Calu3 (cell line): ENCODE results near the gene CLCF1. TPM values are rescaled to one million over a fixed set of nuclear protein-coding genes. Genes with fewer than 3 reads are reported as not detected.
A peak's percentile ranks its signal among the peaks of the same experiment; 100 is the strongest.

ENCODE experiments used
- BruUV-seq: library from RNA; stranded (reverse); fragments of 400-500 nt; replicated peaks from 2 replicates; lab custom pipeline; 2021; lab: Mats Ljungman, UMichigan
- CTCF ChIA-PET: fragments of 300-600 bp; sonication (Branson Sonifier 250); formaldehyde crosslinking; loops from one replicate; lab custom pipeline; 2022; ENCODE audit warnings: antibody characterized with exemption; lab: Charles Lee
- DNase-seq: peaks from one replicate; pipeline ENCODE4 v3.0.0; 2022
- H3K27ac Mint-ChIP-seq: one replicate; pipeline ENCODE4 v1.8.0; 2022; ENCODE audit warnings: mixed read lengths; ENCODE audit not compliant: unreplicated experiment
- H3K27me3 Mint-ChIP-seq: one replicate; pipeline ENCODE4 v1.8.0; 2022; ENCODE audit warnings: mixed read lengths; ENCODE audit not compliant: unreplicated experiment
- H3K36me3 Mint-ChIP-seq: one replicate; pipeline ENCODE4 v1.8.0; 2022; ENCODE audit warnings: mild to moderate bottlenecking, moderate library complexity, mixed read lengths; ENCODE audit not compliant: insufficient read depth, unreplicated experiment
- H3K4me1 Mint-ChIP-seq: one replicate; pipeline ENCODE4 v1.8.0; 2022; ENCODE audit warnings: mild to moderate bottlenecking, low read depth, mixed read lengths; ENCODE audit not compliant: unreplicated experiment
- H3K4me3 Mint-ChIP-seq: one replicate; pipeline ENCODE4 v1.8.0; 2022; ENCODE audit warnings: mild to moderate bottlenecking, low read depth, moderate library complexity, mixed read lengths; ENCODE audit not compliant: unreplicated experiment
- H3K9me3 Mint-ChIP-seq: one replicate; pipeline ENCODE4 v1.8.0; 2022; ENCODE audit warnings: low read depth, mixed read lengths; ENCODE audit not compliant: unreplicated experiment
- intact Hi-C: fragments of 100-400 bp; cut with micrococcal nuclease; formaldehyde crosslinking; loops from one replicate; pipeline ENCODE4 v1.10.0; 2022; ENCODE audit not compliant: unreplicated experiment
- total RNA-seq: library from RNA; stranded (reverse); gene quantifications from 2 replicates; pipeline ENCODE4 v1.2.3, GENCODE V29; 2022
- TF ChIP-seq, protein P1 (sequence below): fragments of 200-600 bp; IDR thresholded peaks from one replicate; pipeline ENCODE4 v1.8.0; 2022; ENCODE audit warnings: antibody characterized with exemption; ENCODE audit not compliant: unreplicated experiment

The CLCF1 gene
- total RNA-seq, 1 experiment from 2014 or later = 7.5 TPM

DNA sequence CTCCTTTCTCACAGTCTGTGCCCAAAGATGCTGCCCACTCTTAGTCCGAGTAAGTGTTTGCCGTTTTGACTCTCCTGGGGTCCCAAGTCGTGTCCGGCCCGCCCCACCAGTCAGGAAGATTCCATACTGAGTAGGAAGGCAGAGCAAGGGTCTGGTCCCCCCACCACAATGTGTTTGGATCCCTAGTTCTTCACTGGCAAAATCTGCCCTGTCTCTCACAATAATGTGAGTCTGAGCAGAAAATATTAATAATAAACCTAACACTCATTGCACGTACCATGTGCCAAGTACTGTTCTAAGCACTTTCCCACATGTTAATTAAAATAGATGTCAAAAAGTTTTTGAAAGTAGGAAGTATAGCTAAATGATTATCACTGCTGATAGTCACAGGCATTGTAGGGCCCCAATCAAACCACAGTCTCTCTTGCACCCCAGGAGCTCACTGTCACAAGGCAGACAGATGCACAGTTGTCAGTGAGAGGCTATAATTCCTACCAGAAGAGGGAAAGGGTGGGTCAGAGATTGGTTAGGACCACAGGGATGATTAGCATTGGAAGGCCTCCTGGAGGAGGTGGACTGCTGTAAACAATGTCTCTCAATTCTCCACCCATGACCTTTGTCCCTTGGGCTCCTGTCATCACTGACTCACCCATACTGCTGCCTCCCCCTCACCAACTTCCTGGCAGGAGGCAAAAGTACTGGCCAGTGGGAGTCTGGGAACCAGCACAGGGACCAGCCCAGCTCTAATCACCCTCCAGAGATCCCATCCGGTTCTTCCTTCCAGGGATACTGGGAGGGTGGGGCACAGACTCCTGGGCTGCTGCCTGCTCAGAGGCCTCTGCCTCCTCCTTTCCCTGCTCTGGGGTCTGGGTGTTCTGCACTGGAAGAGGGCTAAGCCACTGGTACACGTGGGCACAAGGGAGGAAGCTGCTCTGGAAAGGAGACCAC, 19.0 kb downstream of the CLCF1 start:
- CTCF ChIA-PET = interaction anchor here (0.6 to 3.6 kb wide), 10 partner anchors 8 to 151 kb away, joined by 3 to 32 read pairs (median 8); partner anchors contain the start of genes PITPNM1, PPP1CA and RAD9A
- DNase-seq = peak; percentile 87
- Mint-ChIP-seq H3K27me3 (no peaks in the 10 kb centered on the region), H3K4me3 (peak overlapping the region; percentile 87), H3K27ac (peak overlapping the region; percentile 89), H3K4me1 (peaks cover 63% of the 10 kb centered on the region), H3K9me3 (no peaks in the 10 kb centered on the region), H3K36me3 (peaks cover 50% of the 10 kb centered on the region)
- TF ChIP-seq, protein P1, sequence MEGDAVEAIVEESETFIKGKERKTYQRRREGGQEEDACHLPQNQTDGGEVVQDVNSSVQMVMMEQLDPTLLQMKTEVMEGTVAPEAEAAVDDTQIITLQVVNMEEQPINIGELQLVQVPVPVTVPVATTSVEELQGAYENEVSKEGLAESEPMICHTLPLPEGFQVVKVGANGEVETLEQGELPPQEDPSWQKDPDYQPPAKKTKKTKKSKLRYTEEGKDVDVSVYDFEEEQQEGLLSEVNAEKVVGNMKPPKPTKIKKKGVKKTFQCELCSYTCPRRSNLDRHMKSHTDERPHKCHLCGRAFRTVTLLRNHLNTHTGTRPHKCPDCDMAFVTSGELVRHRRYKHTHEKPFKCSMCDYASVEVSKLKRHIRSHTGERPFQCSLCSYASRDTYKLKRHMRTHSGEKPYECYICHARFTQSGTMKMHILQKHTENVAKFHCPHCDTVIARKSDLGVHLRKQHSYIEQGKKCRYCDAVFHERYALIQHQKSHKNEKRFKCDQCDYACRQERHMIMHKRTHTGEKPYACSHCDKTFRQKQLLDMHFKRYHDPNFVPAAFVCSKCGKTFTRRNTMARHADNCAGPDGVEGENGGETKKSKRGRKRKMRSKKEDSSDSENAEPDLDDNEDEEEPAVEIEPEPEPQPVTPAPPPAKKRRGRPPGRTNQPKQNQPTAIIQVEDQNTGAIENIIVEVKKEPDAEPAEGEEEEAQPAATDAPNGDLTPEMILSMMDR = no peak
- BruUV-seq = TSS peak; percentile 98
- intact Hi-C loops = loop anchor here (1.0 to 10.0 kb wide), 3 partner anchors 20 to 150 kb away; partner anchors contain the start of genes CDK2AP2, PITPNM1 and RAD9A

DNA sequence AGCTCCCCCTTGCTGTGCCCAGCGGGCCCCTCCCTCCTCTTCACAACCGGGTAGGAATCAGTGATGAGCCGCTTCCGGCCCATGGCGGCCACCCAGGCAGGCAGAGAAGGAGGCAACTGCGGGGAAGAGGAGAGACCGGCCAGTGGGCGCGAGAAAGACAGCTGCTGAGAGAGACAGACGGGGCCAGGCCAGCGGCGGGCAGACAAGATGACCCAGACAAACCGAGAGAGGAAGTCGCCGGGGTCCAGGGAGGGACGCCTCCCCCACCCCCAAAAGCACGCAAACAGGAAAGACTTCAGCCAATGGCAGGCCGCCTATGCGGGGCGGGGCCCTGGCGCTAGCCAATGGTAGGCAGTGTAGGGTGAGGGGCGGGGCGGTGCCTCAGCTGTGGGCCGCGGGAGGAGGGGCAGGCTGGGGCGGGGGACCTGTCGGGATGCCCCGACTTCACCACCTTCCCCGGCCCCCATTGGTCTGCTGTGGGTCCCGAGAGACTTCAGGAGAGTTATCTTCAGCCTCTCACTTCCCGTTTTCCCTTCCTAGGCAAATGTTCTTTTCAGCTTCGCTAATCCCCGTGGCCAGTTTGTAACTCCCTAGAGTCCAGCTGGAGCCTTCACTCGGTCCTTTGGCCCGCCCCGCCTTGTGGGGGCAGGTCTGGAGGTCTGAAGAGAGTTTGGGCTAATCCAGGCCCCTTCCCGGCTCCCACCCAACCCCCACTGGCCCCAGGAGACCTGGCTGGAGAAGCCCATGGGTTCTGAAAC, 19.9 kb downstream of the CLCF1 start, which contains the start of gene POLD4:
POLD4 (minus strand) TSS at position 230 of the 758 bp plus-strand sequence; CDS start at position 83, 147 bp downstream.
- no peaks in the 10 kb centered on the region for H3K9me3 Mint-ChIP-seq
- peaks cover 49% of the 10 kb centered on the region for H3K36me3 Mint-ChIP-seq
- TF ChIP-seq, protein P1 = no peak
- DNase-seq = peak; percentile 98
- H3K4me1 Mint-ChIP-seq = peaks cover 63% of the 10 kb centered on the region
- CTCF ChIA-PET = interaction anchor here (0.6 to 3.6 kb wide), 14 partner anchors 8 to 152 kb away, joined by 3 to 32 read pairs (median 5); partner anchors contain the start of genes PITPNM1, PPP1CA and RAD9A
- peak within 1 kb of the TSS; percentile 89 for H3K27ac Mint-ChIP-seq
- no peaks in the 10 kb centered on the region for H3K27me3 Mint-ChIP-seq
- BruUV-seq = no TSS peak
- intact Hi-C loops = loop anchor here (1.0 to 10.0 kb wide), 3 partner anchors 21 to 151 kb away; partner anchors contain the start of genes CDK2AP2, PITPNM1 and RAD9A
- H3K4me3 Mint-ChIP-seq = peak within 1 kb of the TSS; percentile 87

DNA sequence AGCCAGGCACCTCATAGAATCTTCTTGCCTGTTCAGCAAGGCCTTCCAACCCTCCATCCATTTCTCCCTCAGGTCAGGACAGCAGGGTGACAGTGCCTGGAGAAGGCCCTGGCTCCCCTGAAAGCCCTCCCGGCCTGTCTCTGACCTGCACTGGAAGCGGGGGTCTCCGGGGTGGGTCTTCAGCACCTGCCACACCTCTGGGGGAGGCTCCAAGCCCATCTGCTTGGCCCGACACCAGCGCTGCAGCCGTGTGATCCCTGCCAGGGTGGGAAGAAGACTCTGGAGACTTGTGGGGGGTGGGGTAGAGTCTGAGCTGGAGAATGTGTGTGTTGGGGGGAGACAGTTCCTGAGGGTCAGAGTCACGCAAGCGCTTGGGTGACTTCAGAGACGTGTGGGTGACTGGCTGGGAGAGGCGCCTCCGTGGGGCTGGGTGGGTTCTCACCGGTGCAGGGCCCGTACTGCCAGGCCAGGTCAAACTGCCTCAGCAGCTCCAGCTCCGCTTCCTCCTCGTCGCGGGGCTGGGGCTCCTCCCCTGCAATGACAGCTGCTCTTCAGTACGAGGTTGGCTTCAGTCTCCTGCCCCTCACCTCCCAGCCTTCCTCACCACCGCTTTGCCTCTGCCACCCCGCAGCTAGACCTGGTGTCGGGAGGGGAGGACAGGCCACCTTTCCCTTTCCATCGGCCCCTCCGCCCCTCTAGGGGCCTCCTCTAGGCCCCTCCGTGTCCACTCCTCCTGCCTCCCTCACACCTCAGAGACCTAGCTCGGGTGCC, 20.7 kb downstream of the CLCF1 start:
- CTCF ChIA-PET = interaction anchor here (0.6 to 3.6 kb wide), 10 partner anchors 10 to 153 kb away, joined by 3 to 32 read pairs (median 6); partner anchors contain the start of genes PITPNM1, PPP1CA and RAD9A
- H3K4me1 Mint-ChIP-seq = peaks cover 63% of the 10 kb centered on the region
- H3K27me3 Mint-ChIP-seq = no peaks in the 10 kb centered on the region
- H3K36me3 Mint-ChIP-seq = peaks cover 45% of the 10 kb centered on the region
- H3K27ac Mint-ChIP-seq = peak overlapping the region; percentile 89
- H3K9me3 Mint-ChIP-seq = no peaks in the 10 kb centered on the region
- intact Hi-C loops = loop anchor here (5.0 to 10.0 kb wide), 2 partner anchors 40 to 152 kb away; partner anchors contain the start of genes CDK2AP2, PITPNM1 and RAD9A
- H3K4me3 Mint-ChIP-seq = peak overlapping the region; percentile 87
- TSS peak; percentile 70 for BruUV-seq
- DNase-seq = peak; percentile 53
- TF ChIP-seq, protein P1 = no peak
